Progenitor cell of endocrine pancreas (in vitro differentiated cells): ENCODE measurements around the gene TRIOBP. TPM values are rescaled to one million over a fixed set of nuclear protein-coding genes. Genes with fewer than 3 reads are reported as not detected.

ENCODE experiments used
- DNase-seq: peaks from one replicate; pipeline ENCODE4 v3.0.0; 2021; ENCODE audit warnings: low spot score; ENCODE audit not compliant: unreplicated experiment
- H3K27ac Mint-ChIP-seq: 2 replicates; pipeline ENCODE4 v1.8.0; 2021; ENCODE audit warnings: mild to moderate bottlenecking, moderate library complexity, mixed read lengths
- H3K27me3 Mint-ChIP-seq: 2 replicates; pipeline ENCODE4 v1.8.0; 2021; ENCODE audit warnings: mixed read lengths
- H3K36me3 Mint-ChIP-seq: 2 replicates; pipeline ENCODE4 v1.8.0; 2022; ENCODE audit warnings: mixed read lengths; ENCODE audit not compliant: insufficient read depth
- H3K4me1 Mint-ChIP-seq: 2 replicates; pipeline ENCODE4 v1.8.0; 2021; ENCODE audit warnings: low read depth, mixed read lengths
- H3K4me3 Mint-ChIP-seq: 2 replicates; pipeline ENCODE4 v1.8.0; 2021; ENCODE audit warnings: low read depth, mild to moderate bottlenecking, moderate library complexity, mixed read lengths
- H3K9me3 Mint-ChIP-seq: 2 replicates; pipeline ENCODE4 v1.8.0; 2021; ENCODE audit warnings: low read depth, mixed read lengths
- total RNA-seq: library from RNA; stranded (reverse); gene quantifications from 2 replicates; pipeline ENCODE4 v1.2.1, GENCODE V29; 2021
- TF ChIP-seq, protein P1 (sequence below): fragments of 200-600 bp; sonication (generic); IDR thresholded peaks from one replicate; pipeline ENCODE4 v1.5.0; 2021; ENCODE audit warnings: antibody characterized with exemption, mild to moderate bottlenecking; ENCODE audit not compliant: unreplicated experiment

The TRIOBP gene
- total RNA-seq, 1 donor from 2014 or later = 78.7 TPM

DNA sequence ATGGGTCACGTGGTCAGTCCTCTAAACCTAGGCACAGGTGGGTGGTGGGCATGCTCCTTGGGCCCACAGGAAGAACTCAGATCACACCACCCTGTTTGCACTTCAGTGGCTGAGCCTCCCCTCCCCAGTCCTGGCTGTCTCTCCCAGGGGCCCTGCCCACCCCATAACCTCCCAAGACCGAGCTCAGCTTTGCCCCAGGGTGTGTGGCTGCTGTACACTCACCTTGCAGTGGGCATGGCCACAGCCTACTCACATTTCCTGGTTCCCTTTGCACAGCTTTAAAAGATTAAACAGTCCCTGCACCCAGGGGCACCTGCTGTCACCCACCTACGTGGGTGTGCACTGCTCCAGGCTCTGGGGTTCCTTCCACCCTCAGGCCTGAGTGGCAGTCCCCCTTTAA lies 13.8 kb downstream of the TRIOBP start:
- no peaks in the 10 kb centered on the region for H3K9me3 Mint-ChIP-seq
- no peaks in the 10 kb centered on the region for H3K27me3 Mint-ChIP-seq
- no peaks in the 10 kb centered on the region for H3K4me1 Mint-ChIP-seq
- H3K36me3 Mint-ChIP-seq = peaks cover 12% of the 10 kb centered on the region
- DNase-seq = no peak
- H3K27ac Mint-ChIP-seq = no peak overlapping the region
- TF ChIP-seq, protein P1, sequence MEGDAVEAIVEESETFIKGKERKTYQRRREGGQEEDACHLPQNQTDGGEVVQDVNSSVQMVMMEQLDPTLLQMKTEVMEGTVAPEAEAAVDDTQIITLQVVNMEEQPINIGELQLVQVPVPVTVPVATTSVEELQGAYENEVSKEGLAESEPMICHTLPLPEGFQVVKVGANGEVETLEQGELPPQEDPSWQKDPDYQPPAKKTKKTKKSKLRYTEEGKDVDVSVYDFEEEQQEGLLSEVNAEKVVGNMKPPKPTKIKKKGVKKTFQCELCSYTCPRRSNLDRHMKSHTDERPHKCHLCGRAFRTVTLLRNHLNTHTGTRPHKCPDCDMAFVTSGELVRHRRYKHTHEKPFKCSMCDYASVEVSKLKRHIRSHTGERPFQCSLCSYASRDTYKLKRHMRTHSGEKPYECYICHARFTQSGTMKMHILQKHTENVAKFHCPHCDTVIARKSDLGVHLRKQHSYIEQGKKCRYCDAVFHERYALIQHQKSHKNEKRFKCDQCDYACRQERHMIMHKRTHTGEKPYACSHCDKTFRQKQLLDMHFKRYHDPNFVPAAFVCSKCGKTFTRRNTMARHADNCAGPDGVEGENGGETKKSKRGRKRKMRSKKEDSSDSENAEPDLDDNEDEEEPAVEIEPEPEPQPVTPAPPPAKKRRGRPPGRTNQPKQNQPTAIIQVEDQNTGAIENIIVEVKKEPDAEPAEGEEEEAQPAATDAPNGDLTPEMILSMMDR = no peak
- no peak overlapping the region for H3K4me3 Mint-ChIP-seq

DNA sequence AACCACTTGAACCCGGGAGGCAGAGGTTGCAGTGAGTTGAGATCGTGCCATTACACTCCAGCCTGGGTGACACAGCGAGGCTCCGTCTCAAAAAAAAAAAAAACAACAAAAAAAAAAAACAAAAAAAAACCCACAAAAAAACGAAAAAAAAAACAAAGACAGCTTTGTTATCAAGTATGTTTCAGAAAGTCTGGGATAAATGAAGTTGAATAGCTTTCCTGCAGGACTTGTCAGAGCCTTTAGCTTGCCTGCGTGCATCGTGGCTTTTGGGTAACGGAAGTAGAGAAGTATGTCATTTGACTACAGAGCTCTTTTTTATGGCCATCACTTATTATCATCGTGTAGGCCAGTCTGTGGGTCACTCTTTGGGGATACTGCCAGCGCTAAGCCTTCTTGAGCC lies 14.6 kb downstream of the TRIOBP start:
- Mint-ChIP-seq H3K4me1 (no peaks in the 10 kb centered on the region), H3K36me3 (peaks cover 8% of the 10 kb centered on the region), H3K4me3 (no peak overlapping the region), H3K9me3 (no peaks in the 10 kb centered on the region), H3K27me3 (no peaks in the 10 kb centered on the region), H3K27ac (no peak overlapping the region)
- TF ChIP-seq, protein P1 = no peak
- no peak for DNase-seq

DNA sequence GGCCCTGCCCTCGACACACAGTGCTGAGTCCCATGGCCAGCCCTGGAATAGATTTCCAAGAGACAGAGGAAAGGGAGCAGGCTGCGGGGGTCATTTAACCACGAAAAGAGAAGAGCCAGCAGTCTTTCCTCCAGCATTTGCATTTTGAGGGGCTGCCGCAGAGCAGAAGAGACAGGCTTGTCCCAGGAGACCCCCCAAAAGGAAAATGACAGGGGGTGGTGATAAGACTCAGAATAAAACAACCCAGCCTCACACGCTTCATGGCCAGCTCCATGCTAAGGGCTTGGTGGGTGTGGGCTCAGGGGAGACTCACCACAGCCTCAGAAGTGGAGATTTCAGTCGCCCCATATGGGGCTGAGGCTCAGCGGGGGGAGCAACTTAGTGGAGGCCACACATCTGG lies 16.9 kb downstream of the TRIOBP start:
- Mint-ChIP-seq H3K36me3 (peaks cover 12% of the 10 kb centered on the region), H3K9me3 (no peaks in the 10 kb centered on the region), H3K4me1 (no peaks in the 10 kb centered on the region), H3K4me3 (no peak overlapping the region), H3K27ac (no peak overlapping the region), H3K27me3 (no peaks in the 10 kb centered on the region)
- DNase-seq = no peak
- TF ChIP-seq, protein P1 = no peak

DNA sequence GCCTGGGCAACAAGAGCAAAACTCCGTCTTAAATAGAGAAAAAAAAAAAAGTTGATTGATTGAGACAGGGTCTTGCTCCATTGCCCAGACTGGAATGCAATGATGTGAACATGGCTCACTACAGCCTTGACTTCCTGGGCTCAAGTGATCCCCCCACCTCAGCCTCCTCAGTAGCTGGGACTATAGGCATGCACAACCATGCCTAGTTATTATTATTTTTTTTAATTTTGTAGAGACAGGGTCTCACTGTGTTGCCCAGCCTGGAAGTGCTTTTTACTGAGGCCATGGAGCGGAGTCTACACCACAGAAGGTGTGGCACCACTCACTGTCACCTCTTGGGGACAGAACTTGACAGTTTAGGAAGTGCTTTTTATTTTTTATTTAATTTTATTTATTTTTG lies 17.8 kb downstream of the TRIOBP start:
- Mint-ChIP-seq H3K36me3 (peaks cover 13% of the 10 kb centered on the region), H3K27ac (no peak overlapping the region)

DNA sequence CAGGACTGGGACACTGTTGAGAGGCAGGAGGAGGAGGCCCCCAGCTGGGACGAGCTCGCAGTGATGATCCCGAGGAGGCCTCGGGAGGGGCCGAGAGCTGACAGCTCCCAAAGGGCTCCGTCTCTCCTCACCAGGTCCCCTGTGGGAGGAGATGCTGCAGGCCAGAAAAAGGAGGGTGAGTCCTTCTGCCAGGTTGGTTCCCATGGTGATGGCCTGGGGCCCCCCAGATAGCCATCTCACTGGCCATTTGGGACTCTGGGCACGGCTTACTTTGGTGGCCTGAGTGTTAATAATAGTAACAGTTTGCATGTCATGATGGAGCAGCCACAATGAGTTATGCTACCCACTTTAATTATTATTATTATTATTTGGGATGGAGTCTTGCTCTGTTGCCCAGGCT lies 18.9 kb downstream of the TRIOBP start:
- no peak for DNase-seq
- H3K27me3 Mint-ChIP-seq = no peaks in the 10 kb centered on the region
- no peak overlapping the region for H3K27ac Mint-ChIP-seq
- H3K4me1 Mint-ChIP-seq = no peaks in the 10 kb centered on the region
- H3K9me3 Mint-ChIP-seq = no peaks in the 10 kb centered on the region
- H3K36me3 Mint-ChIP-seq = peaks cover 15% of the 10 kb centered on the region
- H3K4me3 Mint-ChIP-seq = no peak overlapping the region
- TF ChIP-seq, protein P1 = no peak

More for the DNA sequence above, 17.8 kb downstream of the TRIOBP start:
- TF ChIP-seq, protein P1 = no peak
- Mint-ChIP-seq H3K27me3 (no peaks in the 10 kb centered on the region), H3K4me1 (no peaks in the 10 kb centered on the region), H3K9me3 (no peaks in the 10 kb centered on the region), H3K4me3 (no peak overlapping the region)
- DNase-seq = no peak
